Stimulated activated CD4-positive, alpha-beta T cell treated with anti-CD3 and anti-CD28 coated beads, Interleukin-2, amount 100 ng/mL, for 4 hours (primary cell): ENCODE data around the gene PKM.
"Not testable (repeated sequence)": the region's sequence is repeated elsewhere in the genome, so short reads cannot be mapped to it uniquely, and the experiment has no call there.

Experiments used
- DNase-seq: peaks from one replicate; pipeline ENCODE4 v3.0.0-alpha.2; 2020; ENCODE audit warnings: low read depth

The PKM gene

DNA sequence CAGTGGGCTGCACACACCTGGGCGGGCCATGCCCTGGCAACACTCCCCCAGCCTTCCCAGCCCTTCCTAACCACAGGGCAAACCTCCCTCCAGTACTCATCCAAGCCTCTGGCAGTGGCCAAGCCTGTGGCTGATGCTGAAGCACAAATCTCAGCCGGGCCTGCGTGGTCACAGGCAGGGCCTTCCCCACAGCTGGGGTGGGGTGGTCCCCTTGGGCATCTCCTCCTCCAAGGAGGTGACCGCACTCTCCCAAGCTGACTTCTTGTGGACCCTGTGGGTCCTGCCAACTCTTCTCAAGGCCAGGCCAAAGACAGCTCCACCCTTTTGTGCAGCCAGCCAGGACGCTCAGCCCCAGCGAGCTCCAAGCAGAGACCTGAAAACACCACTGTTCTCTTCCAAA is 54.8 kb downstream of the PKM start:
- no peak for DNase-seq

DNA sequence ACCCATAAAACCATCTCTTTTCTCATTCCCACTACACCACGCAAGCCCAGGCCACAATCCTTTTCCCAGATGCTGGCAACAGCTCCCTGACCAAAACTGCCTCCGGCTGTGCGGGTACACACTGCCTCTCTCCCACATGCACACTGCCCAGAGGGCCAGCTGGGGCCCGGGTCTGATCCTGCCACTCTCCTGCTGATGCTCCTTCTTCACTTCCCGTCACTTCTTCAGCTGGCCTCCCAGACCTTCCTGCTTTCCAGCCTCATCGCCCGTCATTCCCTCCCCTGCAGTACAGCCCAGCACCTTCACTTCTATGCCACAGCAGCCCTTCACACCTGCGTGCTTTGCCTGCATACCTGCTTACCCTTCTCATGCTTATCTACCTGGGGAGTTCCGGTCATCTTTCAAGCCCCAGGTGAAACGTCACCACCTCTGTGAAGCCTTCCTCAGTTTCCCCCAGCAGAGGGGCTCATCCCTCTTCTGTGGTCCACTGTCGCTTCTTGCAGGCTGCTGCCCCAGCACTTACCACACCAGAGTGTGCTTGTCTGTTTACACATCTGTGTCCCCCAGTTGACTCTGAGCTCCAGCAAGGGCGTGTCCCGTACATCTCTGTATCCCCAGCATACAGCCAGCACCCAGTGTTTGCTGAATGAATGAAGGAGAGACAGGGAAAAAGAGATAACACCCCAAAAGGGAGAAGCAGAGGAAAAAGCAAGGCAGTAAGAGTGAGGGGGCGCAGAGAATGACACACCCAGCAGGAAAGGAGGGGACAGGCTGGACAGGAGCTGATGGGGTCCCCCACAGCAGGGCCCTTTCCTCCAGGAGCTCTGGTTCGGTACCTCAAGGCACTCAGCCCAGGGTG is 55.6 kb downstream of the PKM start:
- DNase-seq = no peak

- no peak for DNase-seq
These were observed 56.3 kb downstream of the PKM start for GRCh38 chr15:72174551-72175165.

- DNase-seq = no peak
These were observed 57.0 kb downstream of the PKM start for GRCh38 chr15:72173864-72174550.

DNA sequence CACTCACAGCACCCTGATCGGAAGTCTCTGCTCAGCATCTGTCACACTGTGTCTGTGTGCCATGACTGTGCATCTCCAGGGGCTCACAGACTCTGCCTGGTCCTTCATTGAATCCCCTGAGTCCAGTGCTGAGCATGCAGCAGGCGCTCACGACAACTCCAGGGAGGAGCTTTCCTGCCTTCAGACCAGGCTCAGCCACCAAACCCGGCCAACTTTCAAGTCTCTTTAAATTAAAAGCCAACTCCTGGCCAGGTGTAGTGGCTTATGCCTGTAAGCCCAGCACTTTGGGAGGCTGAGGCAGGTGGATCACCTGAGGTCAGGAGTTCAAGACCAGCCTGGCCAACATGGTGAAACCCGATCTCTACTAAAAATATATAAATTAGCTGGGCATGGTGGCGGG is 57.6 kb downstream of the PKM start:
- DNase-seq = no peak

GRCh38 chr15:72172796-72173195 is 58.2 kb downstream of the PKM start:
- no peak for DNase-seq

- DNase-seq = not testable (repeated sequence)
These were observed 59.0 kb downstream of the PKM start for GRCh38 chr15:72171978-72172377.

GRCh38 chr15:72170691-72171090 is 60.3 kb downstream of the PKM start:
- DNase-seq = no peak

DNA sequence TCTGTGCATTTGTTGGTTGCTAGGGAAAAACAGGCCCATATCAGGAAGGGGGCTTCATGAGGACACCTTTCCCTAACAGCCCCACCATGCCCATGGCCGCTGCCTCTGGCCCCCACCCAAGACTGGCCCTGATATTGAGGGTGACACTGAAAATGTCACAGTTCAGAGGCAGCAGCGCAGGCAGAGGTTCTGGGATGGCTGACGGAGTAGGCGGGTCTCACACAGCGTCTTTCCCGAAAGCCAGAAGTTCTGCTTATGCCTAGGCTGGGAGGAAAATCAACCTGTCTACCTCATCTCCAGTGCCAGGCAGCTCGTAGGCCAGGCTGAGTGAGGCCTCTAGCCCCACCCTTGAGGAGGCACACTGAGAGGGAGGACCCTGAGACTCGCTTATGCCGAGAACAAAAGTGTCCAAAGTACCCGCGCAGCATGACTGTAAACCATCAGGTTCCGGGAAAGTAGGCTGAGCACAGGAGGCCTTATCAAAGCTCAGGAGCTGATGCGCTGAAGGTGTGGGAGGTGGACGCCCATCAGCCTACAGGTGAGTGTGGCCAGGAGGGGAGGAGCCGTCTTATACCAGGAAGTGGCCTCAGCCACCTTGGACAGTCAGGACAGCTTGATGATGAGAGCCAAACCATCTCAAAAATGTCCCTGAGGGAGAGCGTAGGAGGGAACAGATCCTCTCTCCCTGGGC is 60.9 kb downstream of the PKM start:
- no peak for DNase-seq

DNA sequence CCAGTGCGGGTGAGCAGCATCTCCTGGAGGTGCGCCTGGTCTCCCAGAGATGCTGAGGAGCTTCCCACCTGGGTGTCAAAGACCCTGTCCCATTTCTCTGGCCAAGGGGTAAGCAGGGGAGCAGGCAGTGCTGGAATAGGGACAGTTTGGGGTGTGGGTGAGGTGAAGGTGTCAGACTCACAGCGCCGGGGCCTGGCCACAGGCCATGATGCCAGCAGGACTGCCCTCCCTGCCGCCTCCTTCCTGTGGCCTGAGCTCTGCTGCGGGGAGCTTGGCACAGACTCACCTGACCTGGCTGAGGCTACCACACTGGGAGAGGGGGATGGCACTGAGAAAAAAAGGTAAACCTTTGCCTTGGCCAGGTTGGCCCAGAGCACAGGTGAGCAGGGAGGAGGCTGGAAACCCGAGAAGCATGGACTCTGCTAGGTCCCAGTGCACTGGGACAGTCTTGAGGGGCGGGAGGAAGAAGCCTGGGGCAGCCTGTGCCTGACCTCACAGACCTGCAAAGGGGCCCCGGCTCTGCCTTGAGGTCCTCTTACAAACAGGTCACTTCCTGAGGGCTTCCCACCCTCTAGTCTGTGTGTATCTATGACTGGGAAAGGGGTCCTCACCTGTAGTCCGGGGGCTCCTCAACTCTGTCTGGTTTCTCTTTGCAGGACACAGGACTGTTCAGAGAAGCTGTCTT is 61.6 kb downstream of the PKM start:
- no peak for DNase-seq

DNA sequence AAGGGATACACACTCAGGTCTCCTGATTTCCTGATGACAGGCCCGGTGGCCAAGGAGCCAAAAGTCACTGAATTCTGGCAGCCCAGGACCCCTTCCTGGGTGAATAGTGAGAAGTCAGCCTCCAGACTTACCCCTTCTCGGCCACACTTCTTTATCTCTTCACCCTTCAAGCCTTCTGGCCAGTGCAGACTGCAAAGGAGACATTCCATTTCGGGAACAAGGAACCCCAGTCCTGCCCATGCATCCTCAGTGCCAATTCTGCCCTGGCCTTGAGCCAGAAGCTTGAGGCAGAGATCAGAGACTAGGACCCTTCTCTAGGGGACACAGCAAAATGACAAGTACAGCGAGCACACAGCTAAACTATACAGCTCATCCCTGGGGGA is 62.2 kb downstream of the PKM start:
- DNase-seq = no peak

GRCh38 chr15:72168131-72168807 is 62.7 kb downstream of the PKM start:
- DNase-seq = no peak

DNA sequence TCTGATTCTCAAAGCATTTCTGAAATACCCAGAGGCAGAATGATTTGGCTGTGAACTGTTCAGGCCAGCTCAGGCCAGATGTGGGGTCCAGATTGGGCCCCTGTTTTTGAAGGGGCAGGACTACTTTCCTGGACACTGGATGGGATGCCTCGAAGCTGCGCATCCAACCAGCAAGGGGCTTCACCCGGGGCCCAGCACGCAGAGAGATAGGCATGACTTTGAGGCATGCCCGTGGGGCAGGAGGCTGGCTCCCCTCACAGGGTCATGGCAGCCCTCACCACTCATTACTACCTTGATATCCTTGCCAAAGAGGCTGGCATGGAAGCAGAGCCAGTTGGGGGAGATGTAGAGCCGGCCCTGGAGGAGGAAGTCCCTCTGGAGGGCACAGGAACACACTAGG is 63.5 kb downstream of the PKM start:
- no peak for DNase-seq

DNA sequence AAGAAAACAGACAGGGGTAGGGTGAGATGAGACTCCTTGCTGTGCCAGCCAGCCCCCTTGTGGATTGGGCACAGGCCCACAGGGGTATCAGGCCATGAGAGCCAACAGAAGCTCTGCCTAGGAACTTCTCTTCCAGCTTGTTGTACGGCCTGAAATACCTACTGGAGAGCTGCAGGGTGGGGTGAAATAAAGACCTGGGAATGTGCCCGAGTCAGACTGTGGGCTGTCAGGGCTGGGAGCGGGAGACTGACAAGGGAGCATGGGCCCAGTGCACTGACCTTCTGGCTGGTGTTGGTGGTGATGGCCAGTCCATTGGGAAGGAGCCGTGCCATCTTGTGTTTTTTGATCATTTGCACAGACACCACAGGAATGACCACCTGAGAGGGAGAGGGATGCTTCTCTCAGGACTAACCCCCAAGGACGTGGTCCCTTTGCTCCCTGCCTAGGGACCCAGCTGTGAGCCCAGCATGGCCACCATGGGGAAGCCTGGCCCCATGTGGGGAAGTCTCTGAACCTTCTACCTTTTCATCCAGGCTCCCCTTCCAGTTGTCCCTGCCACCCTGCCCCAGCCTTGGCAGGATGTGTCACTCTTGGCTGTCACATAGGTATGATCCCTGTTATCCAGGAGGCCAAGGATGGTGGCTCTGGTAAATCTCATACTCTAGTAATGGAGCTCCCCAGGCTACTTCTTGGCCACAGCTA is 64.1 kb downstream of the PKM start:
- DNase-seq = no peak

- no peak for DNase-seq
These were observed 67.3 kb downstream of the PKM start for GRCh38 chr15:72163719-72164118.

GRCh38 chr15:72162569-72162968 is 68.4 kb downstream of the PKM start:
- no peak for DNase-seq

GRCh38 chr15:72161361-72162132 is 69.4 kb downstream of the PKM start:
- DNase-seq = no peak

DNA sequence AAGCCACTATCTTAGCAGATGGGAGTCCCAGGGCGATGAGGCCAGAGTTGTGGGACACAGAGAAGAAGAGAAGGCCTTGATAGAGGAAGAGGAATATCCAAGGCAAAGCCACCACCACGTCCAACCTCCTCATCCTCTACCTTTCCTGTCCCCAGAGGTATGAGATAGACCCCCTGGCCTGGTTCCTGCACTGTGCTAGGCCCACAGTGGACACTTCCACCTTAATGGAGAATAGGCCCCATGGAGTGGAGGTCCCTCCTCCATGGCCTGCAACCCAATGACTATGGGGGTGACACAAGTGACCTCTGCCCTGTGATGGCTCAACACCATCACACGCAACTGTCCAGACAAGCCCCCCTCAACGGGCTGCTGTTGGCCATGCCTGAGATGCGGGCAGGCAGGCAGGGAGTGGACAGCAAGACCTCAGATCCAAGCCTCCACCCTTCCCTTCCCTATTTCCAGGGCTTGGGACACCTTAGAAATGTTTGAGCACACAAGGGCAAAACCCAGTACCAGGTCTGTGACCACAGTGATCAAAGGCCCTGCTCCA is 70.2 kb downstream of the PKM start:
- no peak for DNase-seq

DNA sequence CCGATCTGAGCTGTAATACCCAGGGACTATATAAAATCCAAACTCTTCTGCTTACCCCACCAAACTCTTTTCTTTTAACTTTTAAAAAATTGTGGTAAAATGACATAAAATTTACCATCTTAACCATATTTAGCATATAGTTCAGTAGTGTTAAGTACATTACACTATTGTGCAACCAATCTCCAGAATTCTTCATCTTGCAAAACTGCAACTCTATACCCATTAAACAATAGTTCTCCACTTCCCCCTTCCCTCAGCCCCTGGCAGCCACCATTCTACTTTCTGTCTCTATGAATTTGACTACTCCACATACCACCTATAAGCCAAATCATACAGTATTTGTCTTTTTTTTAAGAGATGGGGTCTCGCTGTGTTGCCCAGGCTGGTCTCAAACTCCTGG is 74.1 kb downstream of the PKM start:
- DNase-seq = no peak
